PC-3 (cell line): ENCODE data around the gene EFHC1.

Source experiments
- CTCF ChIP-seq: fragments of 300-600 bp; sonication (generic); conservative IDR thresholded peaks from 2 replicates; pipeline ENCODE4 v1.5.1; 2017; ENCODE audit warnings: antibody characterized with exemption, low read depth, mild to moderate bottlenecking, low read length
- EZH2 ChIP-seq: fragments of 300-600 bp; sonication (generic); IDR thresholded peaks from one replicate; pipeline ENCODE4 v1.6.1; 2017; ENCODE audit warnings: antibody characterized with exemption, mild to moderate bottlenecking, low read length; ENCODE audit not compliant: unreplicated experiment
- EZH2phosphoT487 ChIP-seq: fragments of 300-600 bp; sonication (generic); IDR thresholded peaks from 2 replicates; pipeline ENCODE4 v1.6.1; 2018; ENCODE audit warnings: mild to moderate bottlenecking, antibody characterized with exemption, low read length, borderline replicate concordance

DNA sequence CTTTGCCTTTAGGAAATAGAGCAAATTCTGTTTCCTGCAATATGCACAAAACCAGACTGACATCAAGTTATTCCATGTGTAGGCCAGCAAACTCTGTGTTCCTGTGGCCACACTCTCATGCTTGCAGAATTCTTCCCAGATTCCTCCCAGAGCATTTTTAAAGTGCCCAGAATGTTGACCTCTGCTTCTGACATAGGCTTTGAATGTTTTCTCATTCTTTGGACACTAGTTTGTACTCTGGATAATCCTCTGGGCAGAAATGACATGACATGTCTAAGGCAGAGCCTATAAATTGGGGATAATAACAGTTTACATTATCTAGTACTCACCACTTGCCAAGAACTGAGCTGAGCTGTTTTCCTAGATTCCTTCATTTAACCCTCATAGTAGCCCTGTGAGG lies 9.2 kb upstream of the EFHC1 start:
- TF ChIP-seq CTCF (no peak), EZH2 (no peak), EZH2phosphoT487 (no peak)
